Sigmoid colon (tissue), 7 donors: Measurements from ENCODE around the gene EVC. TPM values are rescaled to one million over a fixed set of nuclear protein-coding genes. Genes with fewer than 3 reads are reported as not detected.

Source experiments
- DNase-seq: peaks from one replicate; pipeline ENCODE4 v3.0.0-alpha.2; 2019
- H3K27ac ChIP-seq, 4 donors: fragments of 200-600 bp; sonication (generic); one replicate each; pipeline ENCODE4 v1.5.1; 2016 to 2019; ENCODE audit warnings: mild to moderate bottlenecking in 1 of 4
- H3K27me3 ChIP-seq, 3 donors: fragments of 200-600 bp; sonication (generic); one replicate each; pipeline ENCODE4 v1.5.1; 2019; ENCODE audit warnings: mild to moderate bottlenecking in 1 of 3
- H3K36me3 ChIP-seq, 4 donors: fragments of 200-600 bp; sonication (generic); one replicate each; pipeline ENCODE4 v1.5.1; 2016 to 2019
- H3K4me1 ChIP-seq, 4 donors: fragments of 200-600 bp; sonication (generic); one replicate each; pipeline ENCODE4 v1.5.1; 2017 to 2019
- H3K4me3 ChIP-seq, 4 donors: fragments of 200-600 bp; sonication (generic); one replicate each; pipeline ENCODE4 v1.5.1; 2017 to 2019; ENCODE audit warnings: mild to moderate bottlenecking in 2 of 4, moderate library complexity in 1 of 4
- H3K9me3 ChIP-seq, 4 donors: fragments of 200-600 bp in 3 of 4; sonication (generic) in 3 of 4; one replicate each; pipeline versions ENCODE4 v1.5.1 to v1.6.1; 2013 to 2019
- EP300 ChIP-seq, 4 donors: sonication (generic); formaldehyde crosslinking; IDR thresholded peaks; one replicate each; pipeline ENCODE4 v1.6.1; 2017; ENCODE audit warnings: antibody characterized with exemption in 4 of 4
- POLR2A ChIP-seq, 2 donors: fragments of 450-650 bp; IDR thresholded peaks; one replicate each; pipeline ENCODE4 v1.6.1; 2016; ENCODE audit warnings: antibody characterized with exemption in 2 of 2, mild to moderate bottlenecking in 2 of 2, moderate library complexity in 2 of 2
- POLR2AphosphoS5 ChIP-seq, 4 donors: sonication (generic); formaldehyde crosslinking; IDR thresholded peaks; one replicate each; pipeline ENCODE4 v1.6.1; 2017; ENCODE audit warnings: antibody characterized with exemption in 4 of 4
- WGBS, 2 donors: extraction: QIAGEN DNeasy Blood & Tissue Kit; methylation state at CpG; one replicate each; pipeline ENCODE4 v1.1.7; 2013; 5-methylcytosine and 5-hydroxymethylcytosine counted together
- intact Hi-C: fragments of 100-400 bp; cut with DNase I; formaldehyde crosslinking; loops from one replicate; pipeline ENCODE4 v1.15.1; 2023
- polyA plus RNA-seq, 3 donors: library from polyadenylated mRNA; stranded (reverse); fragments of 200-250 nt; gene quantifications; one replicate each; pipeline ENCODE4 v1.2.3, GENCODE V29; 2013
- total RNA-seq, 4 donors: library from RNA; depleted of rRNA; stranded (reverse); fragments of >200 nt; gene quantifications; one replicate each; pipeline ENCODE4 v1.1.0, GENCODE V29; 2016
- TF ChIP-seq, protein P1 (sequence below), 4 experiments: fragments of 450-650 bp in 3 of 4; fragments of 200-600 bp in 1 of 4; IDR thresholded peaks; one replicate each; pipeline ENCODE4 v1.5.1; 2016 to 2019; ENCODE audit warnings: antibody characterized with exemption in 4 of 4, mild to moderate bottlenecking in 3 of 4, moderate library complexity in 2 of 4
- donor health status: healthy with polysubstance abuse.
- donor health status: Bipolar disorder and iron deficiency.
- donor health status: healthy.

EVC gene
- total and polyA plus RNA-seq, 7 donors, result 0.46 to 35.2 (median 15.6) TPM

DNA sequence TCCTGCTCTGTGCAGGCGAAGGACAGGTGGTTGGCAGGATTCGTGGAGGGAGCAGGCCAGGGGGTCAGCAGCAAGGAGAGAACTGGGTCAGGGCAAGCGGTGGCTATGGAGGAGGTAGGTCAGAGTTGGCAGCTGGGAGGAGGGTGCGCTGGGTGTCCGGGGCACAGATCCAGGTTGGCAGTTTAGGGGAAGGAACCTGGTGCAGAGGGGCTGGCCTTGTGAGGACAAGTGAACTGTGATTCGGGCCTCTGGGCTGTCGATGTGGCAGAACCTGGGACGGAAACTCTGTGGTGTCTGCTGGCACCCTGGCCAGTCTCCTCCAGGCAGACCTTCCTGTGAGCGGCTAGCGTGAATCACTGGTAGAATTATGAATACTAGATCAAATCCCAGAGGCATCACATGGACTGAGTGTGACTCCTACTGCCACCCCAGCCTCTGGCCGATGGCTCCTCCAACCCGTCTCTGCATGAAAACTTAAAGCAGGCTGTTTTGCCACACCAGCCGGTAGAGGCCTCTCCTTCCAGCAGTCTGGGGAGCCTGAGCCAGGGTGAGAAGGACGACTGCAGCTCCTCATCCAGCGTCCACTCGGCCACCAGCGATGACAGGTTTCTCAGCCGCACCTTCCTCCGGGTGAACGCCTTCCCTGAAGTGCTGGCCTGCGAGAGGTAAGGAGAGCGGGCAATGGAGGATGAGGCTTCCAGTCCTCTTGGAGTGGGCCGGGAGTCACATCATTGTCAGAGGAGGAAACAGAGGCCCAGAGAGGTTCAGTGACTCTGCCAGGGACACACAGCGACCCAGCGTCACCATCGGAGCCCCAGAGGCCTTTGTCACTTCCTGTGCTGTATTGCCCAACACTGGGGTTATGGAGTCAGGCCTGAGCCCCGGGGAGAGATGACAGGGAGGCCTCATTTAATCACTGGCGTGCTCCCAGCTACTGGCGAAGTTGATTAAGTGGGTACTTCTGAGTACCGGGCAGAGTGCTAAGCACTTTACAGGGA is 20.3 kb downstream of the EVC start:
- no peak overlapping the region for H3K4me3 ChIP-seq
- H3K9me3 ChIP-seq, result no peaks in the 10 kb centered on the region
- no peak for DNase-seq
- H3K36me3 ChIP-seq, result peaks cover 5 to 78% (median 38%) of the 10 kb centered on the region in 4 donors
- no peak overlapping the region for H3K27ac ChIP-seq
- intact Hi-C loops, result no loop called here
- TF ChIP-seq EP300 (IDR thresholded peaks at IDR 0.05) (no peak), POLR2AphosphoS5 (IDR thresholded peaks at IDR 0.05) (no peak), POLR2A (IDR thresholded peaks at IDR 0.05) (no peak)
- TF ChIP-seq, protein P1, sequence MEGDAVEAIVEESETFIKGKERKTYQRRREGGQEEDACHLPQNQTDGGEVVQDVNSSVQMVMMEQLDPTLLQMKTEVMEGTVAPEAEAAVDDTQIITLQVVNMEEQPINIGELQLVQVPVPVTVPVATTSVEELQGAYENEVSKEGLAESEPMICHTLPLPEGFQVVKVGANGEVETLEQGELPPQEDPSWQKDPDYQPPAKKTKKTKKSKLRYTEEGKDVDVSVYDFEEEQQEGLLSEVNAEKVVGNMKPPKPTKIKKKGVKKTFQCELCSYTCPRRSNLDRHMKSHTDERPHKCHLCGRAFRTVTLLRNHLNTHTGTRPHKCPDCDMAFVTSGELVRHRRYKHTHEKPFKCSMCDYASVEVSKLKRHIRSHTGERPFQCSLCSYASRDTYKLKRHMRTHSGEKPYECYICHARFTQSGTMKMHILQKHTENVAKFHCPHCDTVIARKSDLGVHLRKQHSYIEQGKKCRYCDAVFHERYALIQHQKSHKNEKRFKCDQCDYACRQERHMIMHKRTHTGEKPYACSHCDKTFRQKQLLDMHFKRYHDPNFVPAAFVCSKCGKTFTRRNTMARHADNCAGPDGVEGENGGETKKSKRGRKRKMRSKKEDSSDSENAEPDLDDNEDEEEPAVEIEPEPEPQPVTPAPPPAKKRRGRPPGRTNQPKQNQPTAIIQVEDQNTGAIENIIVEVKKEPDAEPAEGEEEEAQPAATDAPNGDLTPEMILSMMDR (IDR thresholded peaks at IDR 0.05), result no peak
- H3K4me1 ChIP-seq, result no peaks in the 10 kb centered on the region
- H3K27me3 ChIP-seq, result no peaks in the 10 kb centered on the region
- WGBS, 2 donors, result 89 to 91% methylated on average over 30 of the region's 30 CpGs

DNA sequence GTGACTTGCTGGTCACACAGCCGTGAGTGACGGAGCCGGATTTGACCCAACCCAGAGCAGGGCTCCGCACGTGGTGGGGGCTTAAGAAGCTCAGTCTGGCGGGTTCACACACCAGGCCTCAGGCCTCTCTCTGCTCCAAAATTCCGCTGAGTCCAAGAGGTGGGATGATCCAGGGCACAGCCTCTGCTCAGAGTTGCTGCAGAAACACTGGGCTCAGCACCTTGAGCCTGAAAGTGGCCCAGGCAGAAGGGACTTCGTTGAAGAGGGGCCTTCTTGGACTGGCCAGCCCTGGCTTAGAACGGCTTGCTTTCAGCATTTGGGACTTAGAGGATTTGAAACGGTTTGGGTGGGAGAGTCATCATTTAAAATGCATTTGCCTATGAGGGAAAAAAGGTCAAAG is 21.2 kb downstream of the EVC start:
- no peaks in the 10 kb centered on the region for H3K4me1 ChIP-seq
- peaks cover 5 to 87% (median 38%) of the 10 kb centered on the region in 4 donors for H3K36me3 ChIP-seq
- H3K27me3 ChIP-seq, result no peaks in the 10 kb centered on the region
- no peak overlapping the region for H3K27ac ChIP-seq
- no peaks in the 10 kb centered on the region for H3K9me3 ChIP-seq
- WGBS, 2 donors, result 84 to 91% methylated on average over 10 of the region's 10 CpGs
- TF ChIP-seq POLR2A (IDR thresholded peaks at IDR 0.05) (no peak), POLR2AphosphoS5 (IDR thresholded peaks at IDR 0.05) (no peak), EP300 (IDR thresholded peaks at IDR 0.05) (no peak)
- TF ChIP-seq, protein P1 (IDR thresholded peaks at IDR 0.05), result no peak
- H3K4me3 ChIP-seq, result no peak overlapping the region
- DNase-seq, result no peak
- intact Hi-C loops, result no loop called here

GRCh38 chr4:5734853-5735252 is 23.9 kb downstream of the EVC start:
- TF ChIP-seq POLR2A (IDR thresholded peaks at IDR 0.05) (no peak), EP300 (IDR thresholded peaks at IDR 0.05) (no peak)
- TF ChIP-seq, protein P1 (IDR thresholded peaks at IDR 0.05), result no peak
- intact Hi-C loops, result no loop called here
- Histone ChIP-seq H3K9me3 (no peaks in the 10 kb centered on the region), H3K4me3 (no peak overlapping the region), H3K27me3 (no peaks in the 10 kb centered on the region), H3K27ac (no peak overlapping the region), H3K36me3 (peaks cover 5 to 77% (median 30%) of the 10 kb centered on the region in 4 donors), H3K4me1 (no peaks in the 10 kb centered on the region)
- 62 to 87% methylated on average over 5 of the region's 5 CpGs for WGBS, 2 donors
- DNase-seq, result no peak

DNA sequence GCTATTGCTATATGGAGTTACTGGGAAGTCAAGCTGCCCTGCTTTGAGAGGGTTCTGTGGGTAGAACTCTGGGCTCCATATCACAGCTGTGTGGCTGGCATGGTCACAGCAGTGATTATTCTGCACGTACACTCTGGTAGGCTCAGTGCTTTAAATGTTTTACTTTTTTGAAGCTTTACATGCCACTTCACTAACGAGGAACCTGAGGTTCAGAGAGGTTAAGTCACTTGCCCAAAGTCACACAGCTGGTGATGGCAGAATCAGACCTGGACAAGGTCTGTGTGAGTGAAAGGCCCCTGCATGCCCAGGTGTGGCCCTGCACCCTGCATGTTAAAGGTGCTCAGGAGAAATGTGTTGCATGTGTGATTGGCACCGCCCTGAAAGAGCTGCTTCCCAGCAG is 24.5 kb downstream of the EVC start:
- Histone ChIP-seq H3K4me3 (no peak overlapping the region), H3K27me3 (no peaks in the 10 kb centered on the region), H3K4me1 (no peaks in the 10 kb centered on the region), H3K9me3 (no peaks in the 10 kb centered on the region), H3K36me3 (peaks cover 5 to 70% (median 24%) of the 10 kb centered on the region in 4 donors), H3K27ac (no peak overlapping the region)
- intact Hi-C loops, result no loop called here
- TF ChIP-seq EP300 (IDR thresholded peaks at IDR 0.05), result no peak
- no peak for TF ChIP-seq POLR2A (IDR thresholded peaks at IDR 0.05)
- no peak for TF ChIP-seq POLR2AphosphoS5 (IDR thresholded peaks at IDR 0.05)
- TF ChIP-seq, protein P1 (IDR thresholded peaks at IDR 0.05), result no peak
- no peak for DNase-seq
- 65 to 88% methylated on average over 3 of the region's 3 CpGs for WGBS, 2 donors
